Cardiac muscle cell (in vitro differentiated cells and primary cell): ENCODE results near the gene TENT5A. TPM values are rescaled to one million over a fixed set of nuclear protein-coding genes. Genes with fewer than 3 reads are reported as not detected.
A peak's percentile ranks its signal among the peaks of the same experiment; 100 is the strongest.

Source experiments
- DNase-seq, 2 donors: peaks; one replicate each; pipeline versions ENCODE4 v3.0.0 to v3.0.0-alpha.2; 2010 to 2017; ENCODE audit warnings: low read depth in 1 of 2, low spot score in 1 of 2
- H3K27ac ChIP-seq: fragments of 200-600 bp; sonication (generic); 2 replicates; pipeline ENCODE4 v1.5.1; 2016
- H3K27me3 ChIP-seq: fragments of 200-600 bp; sonication (generic); 2 replicates; pipeline ENCODE4 v1.6.0; 2016; ENCODE audit warnings: control low read depth
- H3K36me3 ChIP-seq: fragments of 200-600 bp; sonication (generic); 2 replicates; pipeline ENCODE4 v1.5.1; 2016; ENCODE audit warnings: control low read depth
- H3K4me1 ChIP-seq: fragments of 200-600 bp; sonication (generic); 2 replicates; pipeline ENCODE4 v1.8.1; 2017; ENCODE audit warnings: low read depth, mild to moderate bottlenecking, mixed run types
- H3K4me3 ChIP-seq: fragments of 200-600 bp; sonication (generic); 2 replicates; pipeline ENCODE4 v1.5.1; 2016; ENCODE audit warnings: mild to moderate bottlenecking
- H3K9me3 ChIP-seq: fragments of 200-600 bp; sonication (generic); 2 replicates; pipeline ENCODE4 v1.5.1; 2017; ENCODE audit warnings: low read depth, mild to moderate bottlenecking, control low read depth
- polyA plus RNA-seq: library from polyadenylated mRNA; unstranded; fragments of >200 nt; fragmentation: Nextera tagmentation; extraction: Ambion mirVana; gene quantifications from 2 replicates; pipeline ENCODE4 v1.2.1, GENCODE V29; 2016
- total RNA-seq: library from RNA; depleted of rRNA; stranded (reverse); fragments of >200 nt; gene quantifications from 2 replicates; pipeline ENCODE4 v1.2.3, GENCODE V29; 2016
- TF ChIP-seq, protein P1 (sequence below): IDR thresholded peaks from 2 replicates; pipeline ENCODE4 v1.5.1; 2012; ENCODE audit warnings: low read depth, mild to moderate bottlenecking, low read length

The TENT5A gene
- total and polyA plus RNA-seq, 2 experiments from 2014 or later, result 8.1 to 9.2 TPM

DNA sequence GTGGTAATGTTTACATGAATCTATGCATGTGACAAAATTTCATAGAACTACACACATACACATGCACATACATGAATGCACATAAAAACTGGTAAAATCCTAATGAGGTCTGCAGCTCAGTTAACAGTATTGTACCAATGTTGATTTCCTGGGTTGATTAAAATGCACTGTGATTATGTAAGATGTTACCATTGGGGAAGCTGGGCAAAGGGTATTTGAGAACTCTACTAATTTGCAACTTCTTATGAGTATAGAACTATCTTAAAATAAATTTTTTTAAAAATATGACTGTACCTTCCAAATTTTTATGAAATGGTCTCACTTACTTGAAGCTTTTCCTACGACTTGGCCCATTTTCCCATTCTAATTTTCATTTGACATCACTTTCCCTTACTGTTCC is 43.4 kb upstream of the TENT5A start:
- H3K27me3 ChIP-seq, result no peaks in the 10 kb centered on the region
- H3K4me3 ChIP-seq, result no peak overlapping the region
- DNase-seq, result no peak
- H3K36me3 ChIP-seq, result no peaks in the 10 kb centered on the region
- TF ChIP-seq, protein P1, sequence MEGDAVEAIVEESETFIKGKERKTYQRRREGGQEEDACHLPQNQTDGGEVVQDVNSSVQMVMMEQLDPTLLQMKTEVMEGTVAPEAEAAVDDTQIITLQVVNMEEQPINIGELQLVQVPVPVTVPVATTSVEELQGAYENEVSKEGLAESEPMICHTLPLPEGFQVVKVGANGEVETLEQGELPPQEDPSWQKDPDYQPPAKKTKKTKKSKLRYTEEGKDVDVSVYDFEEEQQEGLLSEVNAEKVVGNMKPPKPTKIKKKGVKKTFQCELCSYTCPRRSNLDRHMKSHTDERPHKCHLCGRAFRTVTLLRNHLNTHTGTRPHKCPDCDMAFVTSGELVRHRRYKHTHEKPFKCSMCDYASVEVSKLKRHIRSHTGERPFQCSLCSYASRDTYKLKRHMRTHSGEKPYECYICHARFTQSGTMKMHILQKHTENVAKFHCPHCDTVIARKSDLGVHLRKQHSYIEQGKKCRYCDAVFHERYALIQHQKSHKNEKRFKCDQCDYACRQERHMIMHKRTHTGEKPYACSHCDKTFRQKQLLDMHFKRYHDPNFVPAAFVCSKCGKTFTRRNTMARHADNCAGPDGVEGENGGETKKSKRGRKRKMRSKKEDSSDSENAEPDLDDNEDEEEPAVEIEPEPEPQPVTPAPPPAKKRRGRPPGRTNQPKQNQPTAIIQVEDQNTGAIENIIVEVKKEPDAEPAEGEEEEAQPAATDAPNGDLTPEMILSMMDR, result no peak
- no peaks in the 10 kb centered on the region for H3K4me1 ChIP-seq
- no peak overlapping the region for H3K27ac ChIP-seq
- no peaks in the 10 kb centered on the region for H3K9me3 ChIP-seq

DNA sequence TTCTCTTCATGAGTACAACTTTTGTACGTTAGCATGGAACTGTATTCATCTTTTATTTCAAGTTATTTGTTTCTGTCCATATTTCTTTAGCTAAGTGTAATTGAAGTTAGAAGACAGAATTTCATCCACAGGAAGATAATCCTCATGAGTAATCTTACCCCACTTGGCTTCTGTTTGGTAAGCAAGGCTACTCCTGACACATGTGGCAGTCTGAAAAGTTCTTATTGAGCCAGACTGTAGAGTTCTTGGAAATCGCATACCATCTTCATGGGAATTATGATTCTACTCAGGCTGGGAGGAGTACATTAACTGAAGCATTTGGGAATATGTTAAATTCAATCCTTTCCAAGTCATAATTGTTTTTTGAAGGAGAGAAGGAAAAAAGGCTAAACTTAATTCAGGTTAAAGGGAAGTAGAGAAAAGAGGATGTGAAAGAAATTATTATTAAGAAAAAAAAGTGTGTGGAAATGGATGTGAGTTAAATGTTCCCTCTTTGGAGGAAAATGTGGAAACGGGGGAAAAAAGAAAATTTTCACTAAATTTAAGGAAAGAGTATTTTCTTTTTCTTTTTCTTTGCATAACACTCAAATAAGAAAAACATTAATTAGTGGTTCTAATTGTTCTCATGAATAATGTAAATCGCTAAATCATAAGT is 41.5 kb upstream of the TENT5A start:
- H3K27ac ChIP-seq, result no peak overlapping the region
- TF ChIP-seq, protein P1, result no peak
- H3K4me3 ChIP-seq, result no peak overlapping the region
- H3K36me3 ChIP-seq, result no peaks in the 10 kb centered on the region
- no peaks in the 10 kb centered on the region for H3K27me3 ChIP-seq
- no peaks in the 10 kb centered on the region for H3K9me3 ChIP-seq
- peak in 1 of 2 donors; percentile 52 for DNase-seq
- H3K4me1 ChIP-seq, result no peaks in the 10 kb centered on the region

DNA sequence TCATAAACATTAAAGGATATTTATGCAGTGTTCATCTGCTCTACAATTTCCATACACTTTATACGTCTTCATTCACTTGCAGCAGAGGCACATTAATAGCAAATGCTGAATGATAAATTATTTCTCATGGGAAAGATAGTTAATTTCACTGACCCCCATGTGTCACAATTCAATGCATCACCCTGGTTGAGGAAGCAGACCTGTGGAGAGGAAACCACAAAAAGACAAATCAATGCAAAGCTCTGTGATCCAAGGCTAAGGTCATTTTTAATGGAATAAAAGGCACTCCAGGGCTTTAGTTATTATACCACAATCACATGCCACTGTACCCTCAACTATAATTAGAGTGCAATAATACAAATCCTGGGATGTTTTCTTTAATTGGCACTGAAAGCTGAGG is 40.3 kb upstream of the TENT5A start:
- Histone ChIP-seq H3K4me3 (no peak overlapping the region), H3K36me3 (no peaks in the 10 kb centered on the region), H3K27me3 (no peaks in the 10 kb centered on the region), H3K9me3 (no peaks in the 10 kb centered on the region), H3K4me1 (no peaks in the 10 kb centered on the region), H3K27ac (no peak overlapping the region)
- no peak for DNase-seq
- TF ChIP-seq, protein P1, result no peak

DNA sequence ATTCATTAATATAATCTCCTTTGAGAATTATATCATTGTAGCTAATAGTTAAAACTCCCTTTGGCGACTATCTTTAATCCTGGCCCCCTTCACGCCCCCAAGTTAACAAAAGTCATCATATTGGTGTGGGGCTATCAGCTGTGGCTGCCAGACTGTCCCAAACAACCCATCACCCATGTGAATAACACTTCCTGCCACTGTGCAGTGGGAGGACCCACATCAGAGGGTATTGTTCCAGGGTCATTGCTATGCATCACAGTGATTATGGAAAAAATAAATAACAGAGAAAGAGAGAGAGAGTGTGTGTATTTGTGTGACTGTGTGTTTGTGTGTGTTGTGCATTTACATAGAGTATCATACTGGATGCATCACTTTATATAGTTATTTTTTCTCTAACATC is 39.3 kb upstream of the TENT5A start:
- no peak overlapping the region for H3K27ac ChIP-seq
- H3K4me3 ChIP-seq, result no peak overlapping the region
- no peaks in the 10 kb centered on the region for H3K27me3 ChIP-seq
- TF ChIP-seq, protein P1, result no peak
- H3K9me3 ChIP-seq, result no peaks in the 10 kb centered on the region
- H3K4me1 ChIP-seq, result no peaks in the 10 kb centered on the region
- H3K36me3 ChIP-seq, result no peaks in the 10 kb centered on the region
- DNase-seq, result no peak

DNA sequence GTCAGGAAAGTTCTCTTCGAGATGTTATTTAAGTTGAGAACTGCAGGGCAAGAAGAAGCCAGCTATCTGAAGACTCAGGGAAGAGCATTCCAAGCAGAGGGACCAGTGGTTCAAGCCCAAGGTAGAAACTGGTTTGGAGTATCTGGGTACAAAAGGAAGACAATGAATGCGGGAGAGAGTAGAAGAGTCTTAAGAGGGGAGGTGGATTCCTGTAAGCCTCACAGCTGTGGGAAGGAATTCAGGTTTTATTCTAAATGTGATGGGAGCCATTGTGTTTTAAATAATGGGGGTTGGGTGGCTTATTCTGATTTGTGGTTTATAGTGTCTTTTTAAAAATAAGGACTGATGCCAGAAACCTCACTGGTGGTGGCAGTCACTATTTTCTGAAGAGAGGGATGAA is 37.6 kb upstream of the TENT5A start:
- Histone ChIP-seq H3K27ac (no peak overlapping the region), H3K4me1 (no peaks in the 10 kb centered on the region), H3K9me3 (no peaks in the 10 kb centered on the region), H3K36me3 (no peaks in the 10 kb centered on the region), H3K27me3 (no peaks in the 10 kb centered on the region), H3K4me3 (no peak overlapping the region)
- TF ChIP-seq, protein P1, result no peak
- no peak for DNase-seq
